ENCODE data around the gene DTX1. TPM values are rescaled to one million over a fixed set of nuclear protein-coding genes. Genes with fewer than 3 reads are reported as not detected.

DTX1 gene
- total RNA-seq, 1 donor: not detected

GRCh38 chr12:113135178-113136127 lies 78.9 kb downstream of the DTX1 start, which contains the start of gene RASAL1:
TSS of gene RASAL1 (minus strand) at chr12:113135761. CDS start at chr12:113135462, 299 bp downstream.
- H3K4me3 ChIP-seq (ENCODE audit: low read depth, low read length): no peak within 1 kb of the TSS
- no peak for TF ChIP-seq CTCF (IDR thresholded peaks at IDR 0.05; ENCODE audit: insufficient read depth, low read length)
- no peak for DNase-seq (ENCODE audit: low read depth)

- no peak for DNase-seq (ENCODE audit: low read depth)
- TF ChIP-seq CTCF (IDR thresholded peaks at IDR 0.05; ENCODE audit: insufficient read depth, low read length): no peak
Observed at GRCh38 chr12:113136128-113136989, 79.8 kb downstream of the DTX1 start.

GRCh38 chr12:113136990-113137511 lies 80.5 kb downstream of the DTX1 start:
- TF ChIP-seq CTCF (IDR thresholded peaks at IDR 0.05; ENCODE audit: insufficient read depth, low read length): no peak
- no peak overlapping the region for H3K4me3 ChIP-seq (ENCODE audit: low read depth, low read length)
- no peak for DNase-seq (ENCODE audit: low read depth)

More at GRCh38 chr12:113136128-113136989, 79.8 kb downstream of the DTX1 start:
- no peak overlapping the region for H3K4me3 ChIP-seq (ENCODE audit: low read depth, low read length)

- DNase-seq (ENCODE audit: low read depth): no peak
- no peak for TF ChIP-seq CTCF (IDR thresholded peaks at IDR 0.05; ENCODE audit: insufficient read depth, low read length)
- no peak overlapping the region for H3K4me3 ChIP-seq (ENCODE audit: low read depth, low read length)
Observed at GRCh38 chr12:113137861-113138783, 81.6 kb downstream of the DTX1 start.

- H3K4me3 ChIP-seq (ENCODE audit: low read depth, low read length): no peak overlapping the region
- no peak for TF ChIP-seq CTCF (IDR thresholded peaks at IDR 0.05; ENCODE audit: insufficient read depth, low read length)
- no peak for DNase-seq (ENCODE audit: low read depth)
Observed at GRCh38 chr12:113138826-113139225, 82.3 kb downstream of the DTX1 start.
